A673 (cell line): ENCODE measurements around the gene PHF2. TPM values are rescaled to one million over a fixed set of nuclear protein-coding genes. Genes with fewer than 3 reads are reported as not detected.

ENCODE experiments used
- BruUV-seq: library from RNA; stranded (reverse); fragments of 400-500 nt; replicated peaks from 2 replicates; lab custom pipeline; 2021; lab: Mats Ljungman, UMichigan
- CTCF ChIA-PET: fragments of 300-600 bp; sonication (Branson Sonifier 250); formaldehyde crosslinking; loops from one replicate; lab custom pipeline; 2022; ENCODE audit warnings: antibody characterized with exemption; lab: Charles Lee
- POLR2A ChIA-PET: fragments of 300-600 bp; sonication (Branson Sonifier 250); formaldehyde crosslinking; loops from one replicate; lab custom pipeline; 2022; ENCODE audit warnings: antibody characterized with exemption; ENCODE audit not compliant: low non-redundant PET; lab: Charles Lee
- DNase-seq: peaks from one replicate; pipeline ENCODE4 v3.0.0-alpha.2; 2015; ENCODE audit warnings: low spot score
- H3K27ac ChIP-seq: fragments of 200-600 bp; sonication (generic); 2 replicates; pipeline ENCODE4 v1.5.1; 2016; ENCODE audit warnings: mixed run types, low read depth, mild to moderate bottlenecking, mixed read lengths, antibody characterized with exemption, low read length; ENCODE audit not compliant: poor library complexity, severe bottlenecking
- H3K27me3 ChIP-seq: fragments of 200-600 bp; sonication (generic); replicated peaks from 2 replicates; pipeline ENCODE4 v1.6.1; 2017; ENCODE audit warnings: mixed run types, low read depth, mild to moderate bottlenecking, mixed read lengths, antibody characterized with exemption, low read length; ENCODE audit not compliant: insufficient read depth, poor library complexity
- H3K36me3 ChIP-seq: fragments of 200-600 bp; sonication (generic); 2 replicates; pipeline ENCODE4 v1.6.1; 2016; ENCODE audit warnings: mixed run types, mild to moderate bottlenecking, mixed read lengths, antibody characterized with exemption, low read length; ENCODE audit not compliant: insufficient read depth, poor library complexity, severe bottlenecking
- H3K4me1 ChIP-seq: fragments of 200-600 bp; sonication (generic); 2 replicates; pipeline ENCODE4 v1.6.1; 2017; ENCODE audit warnings: mixed run types, mild to moderate bottlenecking, mixed read lengths, antibody characterized with exemption, low read length; ENCODE audit not compliant: insufficient read depth, poor library complexity, severe bottlenecking
- H3K4me3 ChIP-seq: fragments of 200-600 bp; sonication (generic); 2 replicates; pipeline ENCODE4 v1.5.1; 2016; ENCODE audit warnings: low read depth, mixed run types, mild to moderate bottlenecking, mixed read lengths, low read length; ENCODE audit not compliant: poor library complexity, severe bottlenecking
- H3K9me3 ChIP-seq: fragments of 200-600 bp; sonication (generic); 2 replicates; pipeline ENCODE4 v1.6.1; 2016; ENCODE audit warnings: mixed run types, low read depth, mild to moderate bottlenecking, mixed read lengths, antibody characterized with exemption, low read length; ENCODE audit not compliant: poor library complexity, severe bottlenecking
- CTCF ChIP-seq: fragments of 300-800, 200-600 bp; sonication (generic); conservative IDR thresholded peaks from 2 replicates; pipeline ENCODE4 v1.5.1; 2017; ENCODE audit warnings: low read depth, mild to moderate bottlenecking, antibody characterized with exemption, low read length, moderate library complexity, mixed read lengths
- EZH2 ChIP-seq: fragments of 200-600 bp; sonication (generic); IDR thresholded peaks from 2 replicates; pipeline ENCODE4 v1.6.1; 2017; ENCODE audit warnings: borderline replicate concordance, low read depth, mild to moderate bottlenecking, mixed read lengths, antibody characterized with exemption, low read length; ENCODE audit not compliant: poor library complexity, severe bottlenecking
- intact Hi-C: fragments of 100-400 bp; cut with micrococcal nuclease; formaldehyde crosslinking; loops from one replicate; pipeline ENCODE4 v1.10.0; 2022; ENCODE audit not compliant: unreplicated experiment
- total RNA-seq: library from RNA; stranded (reverse); gene quantifications from 2 replicates; pipeline ENCODE4 v1.2.3, GENCODE V29; 2021

PHF2 gene
- total RNA-seq, 1 experiment from 2014 or later, result 32.7 TPM

GRCh38 chr9:93698140-93698908, 121.9 kb downstream of the PHF2 start:
- peaks cover 6% of the 10 kb centered on the region for H3K27me3 ChIP-seq
- H3K9me3 ChIP-seq, result no peaks in the 10 kb centered on the region
- no peak overlapping the region for H3K4me3 ChIP-seq
- BruUV-seq, result no TSS peak
- POLR2A ChIA-PET, result no interaction called here
- no peaks in the 10 kb centered on the region for H3K36me3 ChIP-seq
- intact Hi-C loops, result no loop called here
- no peak for DNase-seq
- no peak for TF ChIP-seq CTCF
- TF ChIP-seq EZH2, result no peak
- CTCF ChIA-PET, result no interaction called here
- no peak overlapping the region for H3K27ac ChIP-seq
- no peaks in the 10 kb centered on the region for H3K4me1 ChIP-seq

GRCh38 chr9:93699650-93700049, 123.3 kb downstream of the PHF2 start:
- H3K27ac ChIP-seq, result no peak overlapping the region
- H3K27me3 ChIP-seq, result peaks cover 4% of the 10 kb centered on the region
- ChIA-PET POLR2A (no interaction called here), CTCF (no interaction called here)
- H3K9me3 ChIP-seq, result no peaks in the 10 kb centered on the region
- no peaks in the 10 kb centered on the region for H3K4me1 ChIP-seq
- intact Hi-C loops, result no loop called here
- no TSS peak for BruUV-seq
- DNase-seq, result no peak
- H3K36me3 ChIP-seq, result no peaks in the 10 kb centered on the region
- TF ChIP-seq CTCF (no peak), EZH2 (no peak)
- H3K4me3 ChIP-seq, result no peak overlapping the region

- Histone ChIP-seq H3K27me3 (no peaks in the 10 kb centered on the region), H3K27ac (no peak overlapping the region), H3K4me3 (no peak overlapping the region), H3K9me3 (no peaks in the 10 kb centered on the region), H3K36me3 (no peaks in the 10 kb centered on the region), H3K4me1 (no peaks in the 10 kb centered on the region)
- ChIA-PET CTCF (no interaction called here), POLR2A (no interaction called here)
- BruUV-seq, result no TSS peak
- intact Hi-C loops, result no loop called here
- DNase-seq, result no peak
- no peak for TF ChIP-seq CTCF
- no peak for TF ChIP-seq EZH2
These were observed 125.3 kb downstream of the PHF2 start for GRCh38 chr9:93701494-93702218.
